HL-60 (cell line): ENCODE data around the gene PGP.

Source experiments
- DNase-seq, 2 experiments: peaks; one replicate each; pipeline ENCODE4 v3.0.0-alpha.2; 2010 to 2020; ENCODE audit warnings: low read depth in 1 of 2, low spot score in 1 of 2
- H3K27ac ChIP-seq: fragments of 250-450 bp; sonication (Bioruptor Pico); replicated peaks from 2 replicates; pipeline ENCODE4 v1.5.1; 2020; ENCODE audit warnings: mild to moderate bottlenecking, moderate library complexity
- H3K27me3 ChIP-seq: fragments of 250-450 bp; sonication (Bioruptor Pico); 2 replicates; pipeline ENCODE4 v1.5.1; 2021; ENCODE audit warnings: mild to moderate bottlenecking, moderate library complexity; ENCODE audit not compliant: insufficient read depth, poor library complexity, severe bottlenecking
- H3K4me3 ChIP-seq: replicated peaks from 2 replicates; pipeline ENCODE4 v1.5.1; 2011; ENCODE audit warnings: mild to moderate bottlenecking, control low read depth, low read length; ENCODE audit not compliant: insufficient read depth
- GABPA ChIP-seq: IDR thresholded peaks from 2 replicates; pipeline ENCODE4 v1.6.1; 2012; ENCODE audit warnings: low read depth
- POLR2AphosphoS5 ChIP-seq: IDR thresholded peaks from 2 replicates; pipeline ENCODE4 v1.6.1; 2012; ENCODE audit warnings: low read depth
- SPI1 ChIP-seq: IDR thresholded peaks from 2 replicates; pipeline ENCODE4 v1.6.1; 2012; ENCODE audit warnings: low read depth, mild to moderate bottlenecking, borderline replicate concordance
- TF ChIP-seq, protein P1 (sequence below): IDR thresholded peaks from 2 replicates; pipeline ENCODE4 v1.6.1; 2012; ENCODE audit warnings: low read depth; ENCODE audit not compliant: insufficient replicate concordance
- TF ChIP-seq, protein P2 (sequence below): IDR thresholded peaks from one replicate; pipeline ENCODE4 v1.5.1; 2011; ENCODE audit warnings: low read length, control low read depth, inconsistent platforms; ENCODE audit not compliant: insufficient read depth

The PGP gene

DNA sequence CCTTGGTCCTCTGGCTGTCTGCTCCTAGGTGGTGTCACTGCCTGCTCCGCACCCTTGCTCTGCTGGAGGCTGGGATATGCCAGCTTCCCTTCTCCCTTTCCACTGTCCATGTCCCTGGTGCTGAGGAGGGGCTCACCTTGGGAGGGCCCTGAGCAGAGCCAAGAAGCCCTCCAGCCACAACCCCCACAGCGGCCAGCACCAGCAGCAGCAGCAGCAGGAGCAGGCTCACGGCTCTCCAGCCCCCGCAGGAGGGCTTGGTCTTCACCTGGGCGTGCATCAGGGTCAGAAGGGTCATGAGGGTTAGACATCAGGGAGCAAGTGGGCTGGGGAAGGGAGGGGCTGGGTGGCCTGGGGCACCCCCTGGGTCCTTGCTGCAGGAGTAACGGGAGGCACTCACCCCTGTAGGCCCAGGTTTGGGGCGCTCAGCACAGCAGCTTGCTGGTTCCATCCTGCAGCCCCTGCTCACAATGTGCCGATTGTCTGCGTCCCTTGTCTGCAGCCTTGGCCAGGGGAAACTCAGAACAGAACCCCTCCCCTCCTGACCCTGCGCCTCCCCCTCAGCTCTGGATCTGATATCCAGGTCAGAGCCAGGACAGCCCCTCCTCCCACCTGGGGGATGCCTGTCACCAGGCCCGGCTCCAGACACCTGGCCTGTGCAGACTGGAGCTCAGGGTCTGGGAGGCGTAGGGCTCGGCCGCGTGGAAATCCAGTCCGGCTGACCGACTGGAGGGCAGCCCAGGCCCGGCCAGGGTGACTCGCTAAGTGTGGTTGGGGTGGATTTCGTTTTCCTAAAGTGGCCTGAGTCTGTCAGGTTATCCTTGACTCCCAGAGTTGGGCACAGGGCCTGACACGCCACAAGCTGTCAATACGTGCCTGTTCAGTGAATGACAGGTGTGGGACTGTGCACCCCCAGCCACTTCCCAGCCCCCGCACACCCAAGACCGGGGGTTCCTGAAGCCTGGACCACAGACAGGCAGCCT, 4.0 kb downstream of the PGP start, which contains the start of gene BRICD5:
Gene BRICD5, minus strand, starts transcription at position 478 of the 980 bp plus-strand sequence. Its CDS starts 30 bp downstream, at position 448.
- Histone ChIP-seq H3K27me3 (no peaks in the 10 kb centered on the region), H3K27ac (no peak within 1 kb of the TSS), H3K4me3 (no peak within 1 kb of the TSS)
- TF ChIP-seq SPI1 (no peak), POLR2AphosphoS5 (peak; percentile 23), GABPA (no peak)
- TF ChIP-seq, protein P1, sequence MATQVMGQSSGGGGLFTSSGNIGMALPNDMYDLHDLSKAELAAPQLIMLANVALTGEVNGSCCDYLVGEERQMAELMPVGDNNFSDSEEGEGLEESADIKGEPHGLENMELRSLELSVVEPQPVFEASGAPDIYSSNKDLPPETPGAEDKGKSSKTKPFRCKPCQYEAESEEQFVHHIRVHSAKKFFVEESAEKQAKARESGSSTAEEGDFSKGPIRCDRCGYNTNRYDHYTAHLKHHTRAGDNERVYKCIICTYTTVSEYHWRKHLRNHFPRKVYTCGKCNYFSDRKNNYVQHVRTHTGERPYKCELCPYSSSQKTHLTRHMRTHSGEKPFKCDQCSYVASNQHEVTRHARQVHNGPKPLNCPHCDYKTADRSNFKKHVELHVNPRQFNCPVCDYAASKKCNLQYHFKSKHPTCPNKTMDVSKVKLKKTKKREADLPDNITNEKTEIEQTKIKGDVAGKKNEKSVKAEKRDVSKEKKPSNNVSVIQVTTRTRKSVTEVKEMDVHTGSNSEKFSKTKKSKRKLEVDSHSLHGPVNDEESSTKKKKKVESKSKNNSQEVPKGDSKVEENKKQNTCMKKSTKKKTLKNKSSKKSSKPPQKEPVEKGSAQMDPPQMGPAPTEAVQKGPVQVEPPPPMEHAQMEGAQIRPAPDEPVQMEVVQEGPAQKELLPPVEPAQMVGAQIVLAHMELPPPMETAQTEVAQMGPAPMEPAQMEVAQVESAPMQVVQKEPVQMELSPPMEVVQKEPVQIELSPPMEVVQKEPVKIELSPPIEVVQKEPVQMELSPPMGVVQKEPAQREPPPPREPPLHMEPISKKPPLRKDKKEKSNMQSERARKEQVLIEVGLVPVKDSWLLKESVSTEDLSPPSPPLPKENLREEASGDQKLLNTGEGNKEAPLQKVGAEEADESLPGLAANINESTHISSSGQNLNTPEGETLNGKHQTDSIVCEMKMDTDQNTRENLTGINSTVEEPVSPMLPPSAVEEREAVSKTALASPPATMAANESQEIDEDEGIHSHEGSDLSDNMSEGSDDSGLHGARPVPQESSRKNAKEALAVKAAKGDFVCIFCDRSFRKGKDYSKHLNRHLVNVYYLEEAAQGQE: no peak
- TF ChIP-seq, protein P2, sequence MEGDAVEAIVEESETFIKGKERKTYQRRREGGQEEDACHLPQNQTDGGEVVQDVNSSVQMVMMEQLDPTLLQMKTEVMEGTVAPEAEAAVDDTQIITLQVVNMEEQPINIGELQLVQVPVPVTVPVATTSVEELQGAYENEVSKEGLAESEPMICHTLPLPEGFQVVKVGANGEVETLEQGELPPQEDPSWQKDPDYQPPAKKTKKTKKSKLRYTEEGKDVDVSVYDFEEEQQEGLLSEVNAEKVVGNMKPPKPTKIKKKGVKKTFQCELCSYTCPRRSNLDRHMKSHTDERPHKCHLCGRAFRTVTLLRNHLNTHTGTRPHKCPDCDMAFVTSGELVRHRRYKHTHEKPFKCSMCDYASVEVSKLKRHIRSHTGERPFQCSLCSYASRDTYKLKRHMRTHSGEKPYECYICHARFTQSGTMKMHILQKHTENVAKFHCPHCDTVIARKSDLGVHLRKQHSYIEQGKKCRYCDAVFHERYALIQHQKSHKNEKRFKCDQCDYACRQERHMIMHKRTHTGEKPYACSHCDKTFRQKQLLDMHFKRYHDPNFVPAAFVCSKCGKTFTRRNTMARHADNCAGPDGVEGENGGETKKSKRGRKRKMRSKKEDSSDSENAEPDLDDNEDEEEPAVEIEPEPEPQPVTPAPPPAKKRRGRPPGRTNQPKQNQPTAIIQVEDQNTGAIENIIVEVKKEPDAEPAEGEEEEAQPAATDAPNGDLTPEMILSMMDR: no peak
- no peak for DNase-seq

DNA sequence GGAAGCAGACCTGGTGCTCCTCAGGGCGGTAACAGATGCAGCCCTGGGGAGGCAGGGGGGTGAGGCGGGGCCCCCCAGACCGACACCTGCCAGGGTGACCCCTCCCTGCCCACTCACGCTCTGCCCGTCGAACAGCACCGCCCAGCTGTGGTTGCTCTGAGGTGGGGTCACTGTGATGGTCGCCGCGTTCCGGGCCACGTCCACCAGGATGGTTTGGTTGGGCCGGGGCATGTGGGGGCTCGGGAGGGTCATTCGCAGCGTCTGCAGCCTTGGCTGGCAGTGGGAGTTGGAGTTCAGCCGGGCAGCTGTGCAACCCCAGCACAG, 4.7 kb downstream of the PGP start:
- Histone ChIP-seq H3K27me3 (no peaks in the 10 kb centered on the region), H3K4me3 (no peak overlapping the region), H3K27ac (no peak overlapping the region)
- TF ChIP-seq POLR2AphosphoS5 (no peak), GABPA (no peak), SPI1 (no peak)
- TF ChIP-seq, protein P1: no peak
- TF ChIP-seq, protein P2: no peak
- no peak for DNase-seq

DNA sequence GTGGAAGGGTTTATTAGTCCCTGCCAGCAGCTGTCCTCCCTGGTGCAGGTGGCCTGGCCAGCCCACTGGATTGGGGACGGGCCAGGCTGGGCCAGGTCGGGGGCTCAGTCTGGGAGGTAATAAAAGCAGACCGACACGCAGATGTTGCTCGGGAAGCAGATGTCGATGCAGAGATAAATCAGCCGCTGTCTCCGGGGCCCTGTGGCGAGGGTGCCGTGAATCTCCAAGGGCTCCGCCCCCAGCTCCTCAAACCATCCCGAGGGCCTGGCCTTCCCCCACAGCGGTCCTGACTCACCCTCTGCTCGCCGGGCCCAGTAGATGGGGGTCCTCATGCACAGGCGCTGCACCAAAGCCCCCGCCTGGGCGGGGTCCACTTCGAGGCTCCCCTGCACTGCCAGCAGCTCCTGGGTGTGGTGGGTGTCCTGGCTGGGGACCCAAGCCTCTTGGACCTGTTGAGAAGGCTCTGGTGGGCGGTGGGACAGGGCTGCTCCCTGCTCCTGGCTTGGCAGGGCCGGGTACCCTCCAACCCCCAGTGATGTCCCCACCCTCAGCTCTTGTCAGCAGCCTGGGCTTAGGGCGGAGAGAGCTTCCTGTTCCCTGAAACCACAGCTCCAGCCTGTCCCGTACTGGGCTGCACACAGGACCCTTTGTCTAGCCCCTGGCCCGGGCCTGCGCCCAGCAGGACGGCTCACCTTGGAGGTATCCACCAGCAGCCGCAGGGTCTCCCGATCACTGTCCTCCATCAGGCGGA, 5.2 kb downstream of the PGP start:
- Histone ChIP-seq H3K27me3 (no peaks in the 10 kb centered on the region), H3K4me3 (no peak overlapping the region), H3K27ac (no peak overlapping the region)
- no peak for DNase-seq
- TF ChIP-seq POLR2AphosphoS5: no peak

DNA sequence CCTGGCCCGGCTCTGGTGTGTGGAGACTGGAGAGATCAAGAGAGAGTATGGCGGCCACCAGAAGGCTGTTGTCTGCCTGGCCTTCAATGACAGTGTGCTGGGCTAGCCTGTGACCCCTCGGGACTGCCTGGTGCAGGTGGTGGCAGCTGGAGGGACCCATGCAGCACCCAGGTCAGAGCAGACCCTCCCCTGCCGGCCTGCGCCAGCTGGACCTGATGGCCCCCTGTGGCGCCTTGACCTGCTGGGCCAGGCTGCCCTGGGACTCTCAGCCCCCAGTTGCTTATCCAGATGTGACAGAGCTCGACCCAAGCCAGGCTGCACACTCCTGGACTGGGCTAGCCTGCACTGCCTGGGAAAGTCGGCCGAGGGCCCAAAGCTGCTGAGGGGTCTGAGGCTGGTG, 5.9 kb downstream of the PGP start:
- no peak overlapping the region for H3K4me3 ChIP-seq
- no peak for DNase-seq
- TF ChIP-seq SPI1: no peak
- no peak for TF ChIP-seq GABPA
- no peak for TF ChIP-seq POLR2AphosphoS5
- TF ChIP-seq, protein P2: no peak
- H3K27ac ChIP-seq: no peak overlapping the region
- H3K27me3 ChIP-seq: no peaks in the 10 kb centered on the region
